HL-60 (cell line): ENCODE results near the gene DHX34.

ENCODE experiments used
- CTCF ChIP-seq: IDR thresholded peaks from one replicate; pipeline ENCODE4 v1.5.1; 2011; ENCODE audit warnings: low read length, control low read depth, inconsistent platforms; ENCODE audit not compliant: insufficient read depth
- GABPA ChIP-seq: IDR thresholded peaks from 2 replicates; pipeline ENCODE4 v1.6.1; 2012; ENCODE audit warnings: low read depth
- POLR2AphosphoS5 ChIP-seq: IDR thresholded peaks from 2 replicates; pipeline ENCODE4 v1.6.1; 2012; ENCODE audit warnings: low read depth
- SPI1 ChIP-seq: IDR thresholded peaks from 2 replicates; pipeline ENCODE4 v1.6.1; 2012; ENCODE audit warnings: low read depth, mild to moderate bottlenecking, borderline replicate concordance
- TF ChIP-seq, protein P1 (sequence below): IDR thresholded peaks from 2 replicates; pipeline ENCODE4 v1.6.1; 2012; ENCODE audit warnings: low read depth; ENCODE audit not compliant: insufficient replicate concordance

DNA sequence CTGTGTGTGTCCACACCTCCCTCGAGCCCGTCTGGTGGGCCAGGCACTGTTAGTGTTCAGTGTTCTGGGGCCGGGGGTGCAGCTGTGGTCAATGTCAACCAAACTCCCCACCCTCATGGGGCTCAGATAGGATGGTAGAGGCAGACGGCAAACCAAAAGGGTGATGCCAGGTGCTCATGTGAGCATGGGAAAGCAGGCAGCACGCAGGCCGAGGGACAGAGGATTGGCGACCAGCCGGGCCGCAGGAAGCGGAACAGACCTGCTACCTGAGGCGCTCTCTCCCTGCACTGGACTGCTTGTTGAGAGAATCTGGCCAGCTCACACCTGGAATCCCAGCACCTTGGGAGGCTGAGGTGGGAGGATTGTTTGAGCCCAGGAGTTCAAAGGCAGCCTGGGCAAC, 29.1 kb downstream of the DHX34 start:
- no peak for TF ChIP-seq CTCF
- no peak for TF ChIP-seq POLR2AphosphoS5
- no peak for TF ChIP-seq GABPA
- TF ChIP-seq SPI1 = no peak
- TF ChIP-seq, protein P1, sequence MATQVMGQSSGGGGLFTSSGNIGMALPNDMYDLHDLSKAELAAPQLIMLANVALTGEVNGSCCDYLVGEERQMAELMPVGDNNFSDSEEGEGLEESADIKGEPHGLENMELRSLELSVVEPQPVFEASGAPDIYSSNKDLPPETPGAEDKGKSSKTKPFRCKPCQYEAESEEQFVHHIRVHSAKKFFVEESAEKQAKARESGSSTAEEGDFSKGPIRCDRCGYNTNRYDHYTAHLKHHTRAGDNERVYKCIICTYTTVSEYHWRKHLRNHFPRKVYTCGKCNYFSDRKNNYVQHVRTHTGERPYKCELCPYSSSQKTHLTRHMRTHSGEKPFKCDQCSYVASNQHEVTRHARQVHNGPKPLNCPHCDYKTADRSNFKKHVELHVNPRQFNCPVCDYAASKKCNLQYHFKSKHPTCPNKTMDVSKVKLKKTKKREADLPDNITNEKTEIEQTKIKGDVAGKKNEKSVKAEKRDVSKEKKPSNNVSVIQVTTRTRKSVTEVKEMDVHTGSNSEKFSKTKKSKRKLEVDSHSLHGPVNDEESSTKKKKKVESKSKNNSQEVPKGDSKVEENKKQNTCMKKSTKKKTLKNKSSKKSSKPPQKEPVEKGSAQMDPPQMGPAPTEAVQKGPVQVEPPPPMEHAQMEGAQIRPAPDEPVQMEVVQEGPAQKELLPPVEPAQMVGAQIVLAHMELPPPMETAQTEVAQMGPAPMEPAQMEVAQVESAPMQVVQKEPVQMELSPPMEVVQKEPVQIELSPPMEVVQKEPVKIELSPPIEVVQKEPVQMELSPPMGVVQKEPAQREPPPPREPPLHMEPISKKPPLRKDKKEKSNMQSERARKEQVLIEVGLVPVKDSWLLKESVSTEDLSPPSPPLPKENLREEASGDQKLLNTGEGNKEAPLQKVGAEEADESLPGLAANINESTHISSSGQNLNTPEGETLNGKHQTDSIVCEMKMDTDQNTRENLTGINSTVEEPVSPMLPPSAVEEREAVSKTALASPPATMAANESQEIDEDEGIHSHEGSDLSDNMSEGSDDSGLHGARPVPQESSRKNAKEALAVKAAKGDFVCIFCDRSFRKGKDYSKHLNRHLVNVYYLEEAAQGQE = no peak
